Immature natural killer cell (primary cell): ENCODE measurements around the gene RFFL. TPM values are rescaled to one million over a fixed set of nuclear protein-coding genes. Genes with fewer than 3 reads are reported as not detected.
"Not testable (repeated sequence)": the region's sequence is repeated elsewhere in the genome, so short reads cannot be mapped to it uniquely, and the experiment has no call there.

Experiments used
- DNase-seq, 3 donors: peaks; one replicate each; pipeline ENCODE4 v3.0.0; 2022; ENCODE audit warnings: mixed read lengths in 1 of 3
- H3K27ac Mint-ChIP-seq, 6 donors: one replicate each; pipeline ENCODE4 v1.8.0; 2020; ENCODE audit warnings: mixed read lengths in 6 of 6, mild to moderate bottlenecking in 5 of 6, inconsistent platforms in 4 of 6, moderate library complexity in 3 of 6
- H3K27me3 Mint-ChIP-seq, 3 donors: one replicate each; pipeline ENCODE4 v1.8.0; 2020 to 2021; ENCODE audit warnings: low read depth in 3 of 3, mild to moderate bottlenecking in 3 of 3, mixed read lengths in 3 of 3, moderate library complexity in 3 of 3, inconsistent platforms in 1 of 3
- H3K36me3 Mint-ChIP-seq, 3 donors: one replicate each; pipeline ENCODE4 v1.8.0; 2020; ENCODE audit warnings: mixed read lengths in 3 of 3, inconsistent platforms in 2 of 3, mild to moderate bottlenecking in 2 of 3
- H3K4me1 Mint-ChIP-seq, 2 donors: one replicate each; pipeline ENCODE4 v1.8.0; 2020; ENCODE audit warnings: inconsistent platforms in 2 of 2, mild to moderate bottlenecking in 2 of 2, mixed read lengths in 2 of 2, moderate library complexity in 1 of 2
- H3K4me3 Mint-ChIP-seq, 5 donors: one replicate each; pipeline ENCODE4 v1.8.0; 2020; ENCODE audit warnings: mild to moderate bottlenecking in 5 of 5, mixed read lengths in 5 of 5, inconsistent platforms in 3 of 5, moderate library complexity in 3 of 5
- H3K9me3 Mint-ChIP-seq, 6 donors: one replicate each; pipeline ENCODE4 v1.8.0; 2020; ENCODE audit warnings: mild to moderate bottlenecking in 6 of 6, mixed read lengths in 6 of 6, inconsistent platforms in 4 of 6, moderate library complexity in 3 of 6
- polyA plus RNA-seq, 3 donors: library from polyadenylated mRNA; unstranded; fragments of 300-500 nt; fragmentation: Illumina TruSeq; gene quantifications; one replicate each; pipeline ENCODE4 v1.2.3, GENCODE V29; 2021

The RFFL gene
- 10 to 100 TPM; 24.0 to 45.4 (median 34.0) TPM for polyA plus RNA-seq

DNA sequence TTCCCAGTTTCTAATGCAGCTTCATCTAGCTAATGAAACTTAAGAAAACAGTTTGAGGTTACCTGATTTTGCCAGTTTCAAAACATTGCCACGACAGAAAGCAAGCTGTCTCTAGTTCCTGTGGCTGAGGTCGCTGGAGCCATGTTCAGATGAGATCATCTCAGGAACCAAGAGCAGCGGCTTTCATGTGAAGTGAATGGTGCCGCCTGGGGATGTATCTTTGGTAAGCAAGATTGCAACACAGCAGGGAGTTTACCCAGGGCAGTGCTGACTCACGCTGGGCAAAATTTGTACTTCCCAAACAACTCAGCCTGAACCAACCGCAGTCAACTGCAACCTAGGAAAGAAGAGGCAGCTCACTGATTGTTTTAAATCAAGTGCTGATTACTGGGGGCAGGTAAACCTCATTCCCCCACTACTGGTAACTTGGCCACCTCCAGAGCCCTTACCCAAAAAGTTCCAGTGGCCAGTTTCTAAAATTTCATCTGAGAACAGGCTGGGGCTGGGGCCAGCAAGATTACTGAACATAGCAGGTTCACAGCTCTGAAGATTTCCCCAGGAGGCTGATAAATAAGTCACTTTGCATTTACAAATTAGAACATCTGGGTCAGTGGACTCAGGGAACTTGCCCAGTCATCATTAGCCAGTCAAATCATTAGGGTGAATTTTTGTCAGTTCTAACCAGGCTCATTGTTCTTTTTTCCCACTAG, at the start of gene RFFL:
TSS of gene RFFL (minus strand) at position 194 of the 710 bp plus-strand sequence. CDS start 37,154 bp downstream, outside the sequence.
- peak within 1 kb of the TSS; percentile 74 to 85 (median 83) for H3K4me3 Mint-ChIP-seq
- H3K36me3 Mint-ChIP-seq, result peaks cover 14 to 18% (median 16%) of the 10 kb centered on the region in 3 donors
- peaks cover 53 to 71% of the 10 kb centered on the region in 2 donors for H3K4me1 Mint-ChIP-seq
- H3K9me3 Mint-ChIP-seq, result no peaks in the 10 kb centered on the region
- DNase-seq, result peak; percentile 82 to 84 (median 83)
- peaks cover 1 to 6% (median 5%) of the 10 kb centered on the region in 3 donors for H3K27me3 Mint-ChIP-seq
- H3K27ac Mint-ChIP-seq, result peak within 1 kb of the TSS; percentile 89 to 97 (median 94)

DNA sequence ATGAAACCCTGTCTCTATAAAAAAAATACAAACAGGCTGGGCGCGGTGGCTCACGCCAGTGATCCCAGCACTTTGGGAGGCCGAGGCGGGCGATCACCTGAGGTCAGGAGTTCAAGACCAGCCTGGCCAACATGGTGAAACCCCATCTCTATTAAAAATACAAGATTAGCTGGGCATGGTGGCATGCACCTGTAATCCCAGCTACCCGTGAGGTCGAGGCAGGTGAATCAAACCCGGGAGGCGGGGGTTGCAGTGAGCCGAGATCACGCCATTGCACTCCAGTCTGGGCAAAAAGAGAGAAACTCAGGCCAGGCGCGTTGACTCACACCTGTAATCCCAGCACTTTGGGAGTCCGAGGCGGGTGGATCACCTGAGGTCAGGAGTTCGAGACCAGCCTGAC, 47.3 kb upstream of the RFFL start:
- not testable (repeated sequence) for DNase-seq, H3K36me3 Mint-ChIP-seq, H3K27me3 Mint-ChIP-seq, H3K27ac Mint-ChIP-seq, H3K4me3 Mint-ChIP-seq, H3K9me3 Mint-ChIP-seq
- H3K4me1 Mint-ChIP-seq, result peaks cover 13 to 38% of the 10 kb centered on the region in 2 donors

DNA sequence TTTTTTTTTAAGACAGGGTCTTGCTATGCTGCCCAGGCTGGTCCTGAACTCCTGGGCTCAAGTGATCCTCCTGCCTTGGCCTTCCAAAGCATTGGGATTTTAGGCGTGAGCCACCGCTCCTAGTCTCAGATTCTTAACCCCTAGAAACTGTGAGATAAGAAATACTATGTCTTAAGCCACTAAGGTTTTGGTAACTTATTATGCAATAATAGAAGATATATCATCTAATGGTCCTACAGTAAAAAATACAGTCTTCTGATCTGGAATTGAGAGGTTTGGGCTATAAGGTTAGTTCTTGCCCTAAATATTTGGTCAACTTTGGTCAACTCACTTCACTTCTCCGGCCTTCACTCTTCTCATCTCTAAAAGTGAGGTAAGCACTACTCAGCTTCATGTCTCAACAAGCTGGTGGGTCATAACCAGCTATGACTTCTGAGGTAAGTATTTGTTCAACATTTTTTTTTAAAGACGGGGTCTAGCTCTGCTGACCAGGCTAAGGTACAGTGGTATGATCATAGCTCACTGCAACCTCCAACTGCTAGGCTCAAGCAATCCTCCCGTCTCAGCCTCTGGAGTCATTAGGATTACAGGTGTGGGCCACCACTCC, 41.4 kb upstream of the RFFL start:
- H3K36me3 Mint-ChIP-seq, result peaks cover 8 to 40% (median 18%) of the 10 kb centered on the region in 3 donors

DNA sequence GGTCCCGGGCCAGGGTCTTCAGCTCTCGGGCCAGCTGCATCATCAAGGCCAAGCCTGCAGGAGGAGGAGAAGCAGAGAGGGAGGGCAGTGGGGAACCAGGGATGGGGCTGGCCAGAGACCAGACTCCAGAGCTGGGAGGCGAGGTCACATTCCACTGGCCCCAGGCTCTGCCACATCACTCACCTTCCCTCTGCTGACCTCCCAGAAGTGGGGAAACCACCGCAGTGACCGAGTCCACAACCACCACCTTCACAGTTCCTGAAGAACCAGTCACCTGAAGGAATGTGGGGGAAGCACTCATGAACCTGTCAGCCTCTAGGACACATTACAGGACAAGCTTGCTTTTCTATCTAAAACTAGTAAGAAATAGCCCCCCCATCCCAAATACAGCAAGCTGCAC, 39.8 kb upstream of the RFFL start:
- Mint-ChIP-seq H3K4me3 (no peak overlapping the region), H3K27me3 (no peaks in the 10 kb centered on the region), H3K9me3 (no peaks in the 10 kb centered on the region), H3K27ac (no peak overlapping the region), H3K4me1 (peaks cover 7 to 18% of the 10 kb centered on the region in 2 donors), H3K36me3 (peaks cover 12 to 45% (median 18%) of the 10 kb centered on the region in 3 donors)
- DNase-seq, result no peak

More for the DNA sequence above, 41.4 kb upstream of the RFFL start:
- H3K9me3 Mint-ChIP-seq, result no peaks in the 10 kb centered on the region
- H3K4me3 Mint-ChIP-seq, result no peak overlapping the region
- no peaks in the 10 kb centered on the region for H3K27me3 Mint-ChIP-seq
- peaks cover 7 to 25% of the 10 kb centered on the region in 2 donors for H3K4me1 Mint-ChIP-seq
- H3K27ac Mint-ChIP-seq, result peak overlapping the region in 1 of 6 donors; percentile 46
- DNase-seq, result no peak

- Mint-ChIP-seq H3K9me3 (no peaks in the 10 kb centered on the region), H3K27me3 (peaks cover 0 to 2% (median 0%) of the 10 kb centered on the region in 3 donors), H3K36me3 (peaks cover 12 to 45% (median 18%) of the 10 kb centered on the region in 3 donors), H3K27ac (no peak overlapping the region), H3K4me1 (peaks cover 0 to 7% of the 10 kb centered on the region in 2 donors), H3K4me3 (no peak overlapping the region)
- DNase-seq, result no peak
Measured at GRCh38 chr17:35101725-35102124, 38.2 kb upstream of the RFFL start.

- DNase-seq, result no peak
- Mint-ChIP-seq H3K36me3 (peaks cover 8 to 42% (median 13%) of the 10 kb centered on the region in 3 donors), H3K27ac (no peak overlapping the region), H3K9me3 (no peaks in the 10 kb centered on the region), H3K27me3 (peaks cover 0 to 4% (median 0%) of the 10 kb centered on the region in 3 donors), H3K4me3 (no peak overlapping the region), H3K4me1 (peaks cover 0 to under 1% of the 10 kb centered on the region in 2 donors)
Measured at GRCh38 chr17:35101036-35101435, 37.5 kb upstream of the RFFL start.

- Mint-ChIP-seq H3K4me1 (no peaks in the 10 kb centered on the region), H3K27ac (no peak overlapping the region), H3K9me3 (no peaks in the 10 kb centered on the region), H3K36me3 (peaks cover 6 to 31% (median 8%) of the 10 kb centered on the region in 3 donors), H3K27me3 (peaks cover 0 to 4% (median 0%) of the 10 kb centered on the region in 3 donors), H3K4me3 (no peak overlapping the region)
- DNase-seq, result no peak
Measured at GRCh38 chr17:35099908-35100307, 36.4 kb upstream of the RFFL start.

- H3K4me1 Mint-ChIP-seq, result no peaks in the 10 kb centered on the region
- no peak for DNase-seq
- no peaks in the 10 kb centered on the region for H3K9me3 Mint-ChIP-seq
- no peak overlapping the region for H3K4me3 Mint-ChIP-seq
- peaks cover 0 to 4% (median 0%) of the 10 kb centered on the region in 3 donors for H3K27me3 Mint-ChIP-seq
- peak overlapping the region in 1 of 6 donors; percentile 53 for H3K27ac Mint-ChIP-seq
- peaks cover 4 to 20% (median 6%) of the 10 kb centered on the region in 3 donors for H3K36me3 Mint-ChIP-seq
Measured at GRCh38 chr17:35097776-35098175, 34.3 kb upstream of the RFFL start.

- no peak overlapping the region for H3K4me3 Mint-ChIP-seq
- peaks cover 0 to 4% (median 0%) of the 10 kb centered on the region in 3 donors for H3K27me3 Mint-ChIP-seq
Measured at GRCh38 chr17:35095741-35096140, 32.2 kb upstream of the RFFL start.

GRCh38 chr17:35094902-35095301, 31.4 kb upstream of the RFFL start:
- Mint-ChIP-seq H3K27me3 (peaks cover 0 to 4% (median 0%) of the 10 kb centered on the region in 3 donors), H3K36me3 (peaks cover 0 to 8% (median 4%) of the 10 kb centered on the region in 3 donors), H3K4me3 (no peak overlapping the region), H3K4me1 (peaks cover 4 to 6% of the 10 kb centered on the region in 2 donors), H3K9me3 (no peaks in the 10 kb centered on the region), H3K27ac (no peak overlapping the region)
- DNase-seq, result no peak

More at GRCh38 chr17:35095741-35096140, 32.2 kb upstream of the RFFL start:
- Mint-ChIP-seq H3K4me1 (peaks cover 0 to 2% of the 10 kb centered on the region in 2 donors), H3K36me3 (peaks cover 0 to 15% (median 4%) of the 10 kb centered on the region in 3 donors), H3K9me3 (no peaks in the 10 kb centered on the region), H3K27ac (no peak overlapping the region)
- DNase-seq, result no peak

DNA sequence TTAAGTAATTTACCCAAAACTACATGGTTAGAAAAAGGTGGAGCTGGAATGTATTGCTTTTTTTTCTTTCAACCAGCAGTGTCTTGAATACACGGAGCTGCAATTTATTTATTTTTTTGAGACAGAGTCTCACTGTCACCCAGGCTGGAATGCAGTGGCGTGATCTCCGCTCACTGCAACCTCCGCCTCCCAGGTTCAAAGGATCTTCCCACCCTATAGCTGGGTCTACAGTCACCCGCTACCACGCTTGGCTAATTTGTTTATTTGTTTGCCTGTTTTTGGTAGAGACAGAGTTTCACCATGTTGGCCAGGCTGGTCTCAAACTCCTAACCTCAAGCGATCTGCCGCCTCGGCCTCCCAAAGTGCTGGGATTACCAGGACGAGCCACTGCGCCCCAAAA, 27.2 kb upstream of the RFFL start:
- H3K27ac Mint-ChIP-seq, result peak overlapping the region in 2 of 6 donors; percentile 20 to 93
- peaks cover 0 to 15% (median 3%) of the 10 kb centered on the region in 3 donors for H3K27me3 Mint-ChIP-seq
- not testable (repeated sequence) for DNase-seq, H3K36me3 Mint-ChIP-seq, H3K9me3 Mint-ChIP-seq
- peaks cover 36 to 38% of the 10 kb centered on the region in 2 donors for H3K4me1 Mint-ChIP-seq
- H3K4me3 Mint-ChIP-seq, result peak overlapping the region in 3 of 5 donors; percentile 25 to 56 (median 29)

DNA sequence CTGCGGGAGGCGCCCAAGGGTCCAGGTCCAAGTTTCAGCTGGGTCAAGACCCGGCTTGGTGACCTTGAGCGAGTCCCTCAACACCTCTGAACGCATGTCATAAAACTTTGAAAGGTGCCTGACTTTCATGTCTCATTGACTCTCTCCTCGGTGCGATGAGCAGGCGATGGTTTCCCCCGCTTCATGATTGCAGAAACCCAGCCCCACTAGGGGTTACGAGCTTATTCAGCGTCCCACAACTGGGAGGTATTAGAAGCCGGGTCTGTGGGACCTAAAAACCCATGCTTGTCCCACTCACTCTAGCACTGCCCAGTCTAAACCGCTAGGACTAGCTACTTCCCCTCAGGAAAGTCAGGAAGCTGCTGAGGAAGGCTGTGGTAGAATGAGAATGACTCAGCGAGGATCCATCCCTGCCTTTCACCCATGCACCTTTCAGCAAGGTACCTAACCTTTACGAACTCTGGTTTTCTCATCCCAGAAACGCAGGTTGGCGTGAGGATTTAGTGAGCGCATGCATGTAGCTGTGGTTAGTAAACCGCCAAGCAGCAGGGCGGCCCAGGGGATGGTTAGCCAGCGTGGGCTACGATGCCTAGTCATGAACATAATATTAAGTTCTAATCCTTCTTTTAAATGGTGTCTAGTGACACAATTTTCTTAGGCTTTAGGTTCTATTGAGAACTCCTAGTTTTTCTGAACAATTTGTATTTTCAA, 26.2 kb upstream of the RFFL start:
- peaks cover 0 to 15% (median 3%) of the 10 kb centered on the region in 3 donors for H3K27me3 Mint-ChIP-seq
- no peaks in the 10 kb centered on the region for H3K36me3 Mint-ChIP-seq
- peak overlapping the region; percentile 88 to 96 (median 94) for H3K27ac Mint-ChIP-seq
- no peak for DNase-seq
- H3K4me1 Mint-ChIP-seq, result peaks cover 39 to 48% of the 10 kb centered on the region in 2 donors
- peak overlapping the region; percentile 86 to 92 (median 90) for H3K4me3 Mint-ChIP-seq
- no peaks in the 10 kb centered on the region for H3K9me3 Mint-ChIP-seq

GRCh38 chr17:35088881-35089585, 25.5 kb upstream of the RFFL start:
- Mint-ChIP-seq H3K4me1 (peaks cover 39 to 48% of the 10 kb centered on the region in 2 donors), H3K9me3 (no peaks in the 10 kb centered on the region), H3K27ac (peak overlapping the region; percentile 93 to 98 (median 96)), H3K27me3 (peaks cover 0 to 15% (median 3%) of the 10 kb centered on the region in 3 donors), H3K4me3 (peak overlapping the region; percentile 91 to 95 (median 94)), H3K36me3 (no peaks in the 10 kb centered on the region)
- peak; percentile 88 to 90 (median 89) for DNase-seq
